Fibroblast of lung (primary cell): ENCODE results near the gene GAD2.

Experiments used
- CTCF ChIP-seq, 2 donors: IDR thresholded peaks in 1 of 2; conservative IDR thresholded peaks in 1 of 2; 1 replicate in 1 of 2; 2 replicates in 1 of 2; pipeline ENCODE4 v1.5.1; 2011 to 2012; ENCODE audit warnings: low read length in 2 of 2, control low read depth in 1 of 2, inconsistent platforms in 1 of 2, low read depth in 1 of 2, mild to moderate bottlenecking in 1 of 2
- EZH2 ChIP-seq: IDR thresholded peaks from 2 replicates; pipeline ENCODE4 v1.5.1; 2012; ENCODE audit warnings: low read length, control low read depth, mild to moderate bottlenecking; ENCODE audit errors: missing control alignments

DNA sequence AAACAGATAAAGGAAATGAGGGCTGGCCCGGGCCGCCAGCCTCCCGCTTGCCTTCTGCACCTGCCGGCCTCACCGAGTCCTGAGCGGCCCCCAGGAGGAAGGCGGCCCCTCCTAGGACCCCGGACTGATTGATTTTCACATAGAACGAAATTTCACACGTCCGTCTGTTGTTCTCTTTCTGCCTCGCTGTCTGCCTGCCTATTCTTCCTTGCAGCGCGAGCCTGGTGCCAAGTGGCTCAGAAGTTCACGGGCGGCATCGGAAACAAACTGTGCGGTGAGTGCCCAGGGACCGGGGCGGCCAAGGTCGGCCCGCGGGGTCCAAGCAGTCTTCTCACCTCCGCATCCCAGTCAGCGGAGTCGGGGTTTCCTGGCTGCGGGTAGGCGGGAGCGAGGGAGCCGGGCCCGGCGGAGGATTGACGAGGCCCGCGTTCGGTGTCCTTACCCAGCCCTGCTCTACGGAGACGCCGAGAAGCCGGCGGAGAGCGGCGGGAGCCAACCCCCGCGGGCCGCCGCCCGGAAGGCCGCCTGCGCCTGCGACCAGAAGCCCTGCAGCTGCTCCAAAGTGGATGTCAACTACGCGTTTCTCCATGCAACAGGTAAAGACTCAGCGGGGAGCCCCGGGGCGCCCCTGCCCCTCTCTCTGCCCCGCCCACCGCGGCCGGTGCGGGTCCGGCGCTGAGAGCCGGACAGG, 967 bp downstream of the GAD2 start:
- peak; percentile 45 for TF ChIP-seq EZH2
- no peak for TF ChIP-seq CTCF (conservative IDR thresholded peaks at IDR 0.05 in 1 of 2, IDR thresholded peaks at IDR 0.05 in 1 of 2; ENCODE audit: low read depth in 1 of 2, low read length in 2 of 2)
